GM18498 (cell line): Measurements from ENCODE around the gene C2orf42.
"Not testable (repeated sequence)": the region's sequence is repeated elsewhere in the genome, so short reads cannot be mapped to it uniquely, and the experiment has no call there.

Source experiments
- ATAC-seq: cut with Tn5 transposase; IDR thresholded peaks from one replicate; pipeline ENCODE4 v1.9.1; 2021; ENCODE audit warnings: mild to moderate bottlenecking, moderate library complexity; ENCODE audit not compliant: unreplicated experiment

C2orf42 gene

GRCh38 chr2:70111752-70112591 lies 78.8 kb downstream of the C2orf42 start:
- no peak for ATAC-seq

- not testable (repeated sequence) for ATAC-seq
Observed at GRCh38 chr2:70110397-70110796, 80.4 kb downstream of the C2orf42 start.

- ATAC-seq: not testable (repeated sequence)
Observed at GRCh38 chr2:70106138-70106537, 84.7 kb downstream of the C2orf42 start.

GRCh38 chr2:70104231-70105111 lies 86.3 kb downstream of the C2orf42 start:
- no peak for ATAC-seq

- no peak for ATAC-seq
Observed at GRCh38 chr2:70103531-70104061, 87.2 kb downstream of the C2orf42 start.

GRCh38 chr2:70102323-70102905 lies 88.4 kb downstream of the C2orf42 start:
- not testable (repeated sequence) for ATAC-seq

- not testable (repeated sequence) for ATAC-seq
Observed at GRCh38 chr2:70101686-70102085, 89.1 kb downstream of the C2orf42 start.

GRCh38 chr2:70101174-70101573 lies 89.6 kb downstream of the C2orf42 start:
- no peak for ATAC-seq
